OCI-M2 (cell line): Measurements from ENCODE around the gene FOXO4.

ENCODE experiments used
- DNase-seq: peaks from one replicate; lab custom pipeline; 2025; ENCODE audit not compliant: unreplicated experiment; lab: John Stamatoyannopoulos, UW

Gene FOXO4

DNA sequence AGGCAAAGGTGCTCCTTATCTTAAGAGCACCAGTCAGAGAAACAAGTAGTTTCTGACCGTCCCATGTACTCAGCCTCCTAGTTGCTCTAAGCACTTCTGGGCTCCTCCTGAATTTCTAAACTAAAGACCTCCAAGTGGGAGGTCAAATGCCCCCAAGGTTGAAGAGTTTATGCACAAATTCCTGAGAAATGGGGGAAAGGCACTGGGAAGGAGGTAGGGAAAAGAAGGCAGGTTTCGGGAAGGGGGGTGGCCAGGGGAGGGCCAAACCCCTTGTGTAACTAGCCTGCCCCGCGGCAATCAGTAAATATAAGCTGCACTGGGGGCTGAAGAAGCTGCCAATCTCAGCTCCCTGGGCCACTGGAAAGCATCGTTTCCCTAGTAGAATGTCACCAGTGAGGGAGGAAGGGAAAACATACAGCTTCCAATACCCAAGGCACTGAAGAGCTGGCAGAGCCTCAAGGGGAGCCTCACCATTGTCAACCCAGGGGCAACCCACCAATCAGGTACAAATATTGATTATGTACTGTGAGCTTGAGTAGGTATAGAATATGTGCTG, 3.4 kb downstream of the FOXO4 start:
- DNase-seq, result no peak

GRCh38 chrX:71099736-71100135, 4.1 kb downstream of the FOXO4 start:
- no peak for DNase-seq

GRCh38 chrX:71100581-71101505, 5.2 kb downstream of the FOXO4 start:
- DNase-seq, result no peak

GRCh38 chrX:71102292-71102691, 6.6 kb downstream of the FOXO4 start:
- DNase-seq, result no peak

- DNase-seq, result peak; percentile 59
These were observed 7.7 kb downstream of the FOXO4 start for GRCh38 chrX:71103110-71103983.

GRCh38 chrX:71105628-71106027, 10.0 kb downstream of the FOXO4 start:
- no peak for DNase-seq

DNA sequence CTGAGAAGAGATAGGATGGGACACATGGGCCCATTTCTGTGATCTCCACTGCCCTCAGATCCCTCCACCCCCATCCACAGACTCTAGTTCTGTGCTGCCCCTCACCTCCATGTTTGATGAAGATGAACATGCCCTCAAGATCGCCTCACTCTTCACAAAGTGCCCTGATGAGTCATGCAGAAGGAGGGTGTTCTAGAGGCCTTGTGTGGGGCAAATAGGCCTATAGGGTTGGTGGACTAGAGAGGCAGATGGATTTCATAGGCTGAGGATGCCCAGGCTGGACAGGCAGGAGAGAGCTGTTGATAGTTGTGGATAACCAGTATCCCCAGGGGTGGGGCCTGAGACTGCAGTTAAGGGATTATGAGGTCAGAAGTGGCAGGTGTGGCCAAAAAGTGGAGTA, 10.8 kb downstream of the FOXO4 start, which contains the start of gene CXorf65:
Gene CXorf65 (minus strand): TSS at position 314 of the 400 bp plus-strand sequence. CDS start 184 bp downstream, at position 130.
- DNase-seq, result no peak

DNA sequence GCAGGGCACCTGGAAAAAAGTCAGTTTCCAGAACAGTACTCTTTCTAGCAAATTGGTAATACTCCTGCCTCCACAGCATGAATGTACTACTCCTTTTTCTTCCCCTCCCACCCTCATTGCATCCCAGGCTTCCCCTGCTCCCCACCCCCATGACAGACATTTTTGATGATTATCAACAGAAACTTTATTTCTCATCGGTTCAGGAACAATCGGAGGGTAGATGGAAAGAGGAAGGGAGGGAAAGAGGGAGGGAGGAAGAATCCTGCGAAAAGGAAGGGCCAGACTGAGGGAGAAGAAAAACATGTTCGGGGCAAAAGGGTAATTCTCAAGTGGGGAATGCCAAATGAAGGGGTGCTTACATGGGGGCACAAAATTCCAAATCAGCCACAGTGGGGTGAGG, 11.6 kb downstream of the FOXO4 start:
- no peak for DNase-seq

DNA sequence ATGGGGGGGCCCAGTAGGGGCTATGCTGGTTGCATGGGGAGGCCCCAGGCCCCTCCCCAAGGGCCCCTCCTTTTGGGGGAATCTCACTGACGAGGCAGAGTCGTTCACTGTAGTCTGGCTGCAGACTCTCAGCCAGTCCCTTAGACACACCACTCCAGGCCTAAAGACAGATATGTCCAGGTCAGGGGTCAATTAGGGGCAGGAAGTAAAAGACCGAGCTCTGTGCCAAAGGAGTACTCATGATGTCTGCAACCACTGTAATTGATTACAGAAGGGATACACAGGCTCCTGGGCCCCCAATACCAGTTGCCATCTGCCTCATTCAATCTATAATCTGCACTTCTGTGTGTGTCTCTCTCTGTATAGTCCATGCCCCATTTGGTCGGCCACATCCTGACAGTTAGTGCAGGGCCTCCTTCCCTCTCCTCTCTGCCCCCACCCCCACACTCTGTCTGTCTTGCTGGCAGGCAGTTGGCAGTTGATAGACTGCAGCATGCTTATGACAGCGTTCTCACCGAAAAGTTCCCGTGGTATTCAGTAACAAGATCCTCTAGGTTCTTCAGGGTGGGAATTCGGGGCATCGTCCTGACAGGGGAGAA, 12.2 kb downstream of the FOXO4 start:
- DNase-seq, result no peak

DNA sequence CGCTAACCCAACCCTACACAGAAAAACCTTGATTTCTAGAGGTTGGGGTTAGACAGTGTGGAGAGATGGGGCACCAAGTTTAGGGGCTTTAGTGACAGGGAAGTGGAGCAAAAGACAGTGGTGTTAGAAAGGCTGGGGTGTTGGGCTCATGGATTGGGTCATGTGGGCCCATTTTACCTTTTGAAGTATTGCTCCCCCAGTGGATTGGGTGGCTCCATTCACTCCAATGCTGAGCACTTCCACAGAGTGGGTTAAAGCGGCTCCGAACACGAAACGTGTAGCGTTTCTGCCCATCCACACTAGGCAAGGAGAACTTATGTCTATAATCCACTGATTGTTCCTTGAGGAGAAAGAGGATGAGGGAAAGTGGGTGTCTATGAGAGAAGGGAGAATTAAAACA, 13.4 kb downstream of the FOXO4 start:
- DNase-seq, result no peak

DNA sequence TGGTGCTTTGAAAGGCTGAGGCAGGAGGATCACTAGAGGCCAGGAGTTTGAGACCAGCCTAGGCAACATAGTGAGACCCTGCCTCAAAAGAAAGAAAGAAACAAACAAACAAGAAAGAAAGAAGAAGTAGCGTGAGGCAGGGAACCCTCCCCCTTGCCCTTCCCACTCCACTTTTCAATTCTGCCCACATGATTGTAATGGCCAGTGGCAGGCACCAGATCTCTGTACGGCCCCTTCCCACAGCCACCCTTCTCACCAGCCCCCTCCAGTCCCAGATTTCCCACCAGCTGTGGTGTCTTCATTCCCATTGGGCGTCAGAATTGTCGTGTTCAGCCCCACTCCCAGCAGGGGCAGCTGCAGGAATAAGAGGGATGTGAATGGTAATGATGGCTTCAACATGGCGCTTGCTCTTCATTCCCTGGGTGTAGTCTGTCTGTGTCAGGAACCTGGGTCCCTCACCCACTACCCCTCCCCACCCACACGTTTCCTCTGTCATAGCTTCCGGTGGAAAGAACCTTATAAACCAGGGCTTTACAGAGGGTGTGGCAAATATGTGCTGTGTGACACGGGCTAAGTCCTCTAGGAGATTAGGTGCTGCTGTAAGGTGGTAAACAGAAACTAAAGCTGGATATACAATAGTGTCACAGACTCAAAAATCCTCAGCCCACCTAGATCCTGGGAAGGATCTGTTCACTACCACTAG, 15.6 kb downstream of the FOXO4 start, which contains the start of gene IL2RG:
Gene IL2RG (minus strand): TSS at position 437 of the 703 bp plus-strand sequence. CDS start 38 bp downstream, at position 399.
- no peak for DNase-seq

DNA sequence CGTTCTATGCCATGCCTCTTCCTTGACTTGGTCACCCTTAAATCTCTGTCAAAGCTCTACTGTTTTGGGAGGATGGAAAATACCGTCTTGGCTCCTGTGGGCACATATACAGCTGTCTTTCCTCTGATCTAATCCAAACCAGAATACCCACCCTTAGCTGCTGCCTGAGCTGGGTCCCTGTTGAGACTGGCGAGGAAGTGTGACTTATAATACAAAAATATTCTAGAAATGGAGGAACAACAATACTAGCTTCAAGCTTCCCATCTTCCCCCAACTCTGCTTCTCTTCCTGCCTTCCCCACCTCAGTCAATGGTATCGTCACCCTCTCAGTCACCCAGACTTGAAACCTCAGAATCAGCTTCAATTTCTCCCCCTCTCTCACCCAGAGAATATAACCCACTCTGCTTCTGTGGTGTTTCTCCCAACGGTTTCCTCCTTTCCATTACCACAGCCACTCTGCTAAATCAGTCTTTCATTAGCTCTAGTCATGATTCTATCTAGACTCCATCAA, 16.3 kb downstream of the FOXO4 start:
- DNase-seq, result no peak

GRCh38 chrX:71117358-71117757, 21.7 kb downstream of the FOXO4 start:
- no peak for DNase-seq

- peak; percentile 62 for DNase-seq
These were observed 22.7 kb downstream of the FOXO4 start, which contains the start of gene MED12 for GRCh38 chrX:71118032-71118984. TSS of gene MED12 (plus strand) at chrX:71118596. CDS start at chrX:71118755, 159 bp downstream.

DNA sequence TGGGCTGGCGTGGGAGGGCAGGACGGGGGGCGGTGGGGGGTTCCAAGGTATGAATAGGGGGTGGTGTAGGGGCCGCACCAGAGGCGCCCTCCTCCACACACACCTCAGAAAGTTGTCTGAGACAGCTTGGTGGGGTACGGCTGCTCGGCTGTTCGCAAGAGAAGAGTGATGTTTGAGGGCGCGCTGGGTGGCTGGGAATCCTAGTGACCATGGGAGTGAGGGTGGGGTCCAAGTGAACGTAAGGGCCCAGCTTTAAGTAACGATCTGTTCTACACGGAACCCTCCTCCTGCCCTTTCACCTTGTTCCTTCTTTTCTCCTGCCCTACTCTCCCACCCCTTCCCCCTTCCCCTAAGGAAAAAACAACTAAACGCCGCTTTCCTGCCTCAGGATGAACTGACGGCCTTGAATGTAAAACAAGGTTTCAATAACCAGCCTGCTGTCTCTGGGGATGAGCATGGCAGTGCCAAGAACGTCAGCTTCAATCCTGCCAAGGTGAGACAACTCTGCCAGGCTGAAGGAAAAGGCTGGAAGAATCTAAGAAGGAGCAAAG, 23.4 kb downstream of the FOXO4 start:
- DNase-seq, result no peak

DNA sequence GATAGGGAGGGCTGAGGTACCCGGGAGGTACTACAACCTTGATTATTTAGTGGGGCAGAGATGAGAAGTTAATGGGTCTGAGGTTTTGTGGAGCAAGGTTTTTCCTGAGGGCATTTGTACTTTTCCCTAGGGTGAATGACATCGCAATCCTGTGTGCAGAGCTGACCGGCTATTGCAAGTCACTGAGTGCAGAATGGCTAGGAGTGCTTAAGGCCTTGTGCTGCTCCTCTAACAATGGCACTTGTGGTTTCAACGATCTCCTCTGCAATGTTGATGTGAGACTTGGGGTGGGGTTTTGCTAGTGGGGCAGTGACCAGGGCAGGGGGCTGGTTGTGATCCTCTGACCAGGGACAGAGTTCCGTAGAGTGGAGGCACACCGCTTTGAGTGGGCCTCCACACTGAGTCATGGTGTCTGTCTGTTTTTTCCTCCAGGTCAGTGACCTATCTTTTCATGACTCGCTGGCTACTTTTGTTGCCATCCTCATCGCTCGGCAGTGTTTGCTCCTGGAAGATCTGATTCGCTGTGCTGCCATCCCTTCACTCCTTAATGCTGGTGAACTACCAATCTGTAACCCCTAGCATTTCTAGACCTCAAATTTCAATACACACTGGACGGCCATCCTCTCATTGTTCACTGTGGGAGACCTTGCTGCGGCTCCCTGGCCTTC, 32.6 kb downstream of the FOXO4 start:
- DNase-seq, result no peak

- no peak for DNase-seq
These were observed 33.5 kb downstream of the FOXO4 start for GRCh38 chrX:71128915-71129765.
